B cell (primary cell): Measurements from ENCODE around the gene NAV2.

Source experiments
- CTCF ChIP-seq: fragments of 200-600 bp; IDR thresholded peaks from one replicate; pipeline ENCODE4 v1.8.0; 2022; ENCODE audit warnings: antibody characterized with exemption, mild to moderate bottlenecking
- EZH2 ChIP-seq: IDR thresholded peaks from 2 replicates; pipeline ENCODE4 v1.6.1; 2012; ENCODE audit warnings: borderline replicate concordance, low read depth, mild to moderate bottlenecking, moderate library complexity, low read length; ENCODE audit not compliant: insufficient read depth, poor library complexity, severe bottlenecking

- TF ChIP-seq EZH2 (no peak), CTCF (no peak)
Observed at GRCh38 chr11:19924716-19925115, 212.1 kb downstream of the NAV2 start.
